Ramos (cell line): ENCODE measurements around the gene U2AF1L4.
"Not testable (repeated sequence)": the region's sequence is repeated elsewhere in the genome, so short reads cannot be mapped to it uniquely, and the experiment has no call there.

Experiments used
- in situ Hi-C: fragments of 300-500 bp; cut with MboI; formaldehyde crosslinking; loops from one replicate; pipeline ENCODE4 v1.14.3; 2022; ENCODE audit warnings: low sequenced_read_pairs; ENCODE audit not compliant: unreplicated experiment

Gene U2AF1L4

GRCh38 chr19:35729021-35729420 is 16.2 kb downstream of the U2AF1L4 start:
- in situ Hi-C loops = no loop called here

DNA sequence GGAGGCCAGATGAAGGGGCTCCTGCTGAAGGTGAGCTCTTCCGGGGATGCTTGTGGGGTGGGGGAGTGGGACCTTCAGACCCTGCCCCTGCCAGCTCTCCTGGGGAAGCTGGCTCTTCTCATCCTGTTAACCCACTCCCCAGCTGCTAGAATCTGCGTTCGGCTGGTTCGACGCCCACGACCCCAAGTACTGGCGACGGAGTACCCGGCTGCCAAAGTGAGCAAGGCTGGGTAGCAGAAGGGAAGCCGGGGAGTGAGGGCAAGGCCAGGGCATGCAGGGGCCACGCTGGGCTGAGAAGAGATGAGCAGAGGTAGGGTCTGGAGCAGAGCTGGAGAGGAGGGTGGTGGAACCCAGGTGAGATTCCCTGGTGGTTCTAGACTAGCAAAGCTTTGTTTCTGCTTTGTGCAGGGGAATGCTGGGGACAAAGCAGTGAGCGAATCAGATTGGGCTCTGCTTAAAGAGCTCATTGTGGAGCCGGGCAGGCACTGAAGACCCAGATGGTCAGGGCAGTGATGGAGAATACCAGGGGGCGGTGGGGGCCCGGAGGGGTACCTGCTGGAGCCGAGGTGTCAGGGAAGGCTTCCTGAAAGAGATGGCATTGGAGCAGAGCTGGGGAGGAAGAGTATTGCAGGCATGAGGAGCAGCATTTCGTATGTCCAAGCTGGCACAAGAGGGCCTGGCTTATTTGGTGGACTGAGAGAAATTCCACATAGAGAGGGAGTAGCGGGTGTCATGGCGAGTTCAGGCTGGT is 17.1 kb downstream of the U2AF1L4 start:
- in situ Hi-C loops = no loop called here

GRCh38 chr19:35727053-35727955 is 17.9 kb downstream of the U2AF1L4 start:
- in situ Hi-C loops = no loop called here

- in situ Hi-C loops = no loop called here
Observed at GRCh38 chr19:35725216-35725861, 19.9 kb downstream of the U2AF1L4 start.

DNA sequence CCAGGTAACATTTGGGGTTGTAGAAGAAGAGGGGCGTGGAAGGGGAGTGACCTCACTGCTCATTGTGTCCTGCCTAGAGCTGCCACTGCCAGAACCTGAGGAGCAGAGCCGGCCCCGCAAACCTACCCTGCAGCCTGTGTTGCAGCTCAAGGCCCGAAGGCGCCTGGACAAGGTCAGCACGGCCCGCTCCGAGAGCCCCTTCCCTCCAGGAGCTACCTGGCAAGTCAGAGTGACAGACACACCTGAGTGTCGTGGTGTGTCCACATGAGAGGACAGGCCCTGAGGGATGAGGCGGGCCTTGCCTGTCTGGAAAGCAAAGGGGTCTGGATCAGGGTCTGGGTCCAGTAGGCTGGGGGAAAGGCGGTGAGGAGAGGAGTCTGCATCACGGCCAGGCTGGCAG is 20.7 kb downstream of the U2AF1L4 start:
- in situ Hi-C loops = no loop called here

- in situ Hi-C loops = not testable (repeated sequence)
Observed at GRCh38 chr19:35724132-35724531, 21.1 kb downstream of the U2AF1L4 start.

DNA sequence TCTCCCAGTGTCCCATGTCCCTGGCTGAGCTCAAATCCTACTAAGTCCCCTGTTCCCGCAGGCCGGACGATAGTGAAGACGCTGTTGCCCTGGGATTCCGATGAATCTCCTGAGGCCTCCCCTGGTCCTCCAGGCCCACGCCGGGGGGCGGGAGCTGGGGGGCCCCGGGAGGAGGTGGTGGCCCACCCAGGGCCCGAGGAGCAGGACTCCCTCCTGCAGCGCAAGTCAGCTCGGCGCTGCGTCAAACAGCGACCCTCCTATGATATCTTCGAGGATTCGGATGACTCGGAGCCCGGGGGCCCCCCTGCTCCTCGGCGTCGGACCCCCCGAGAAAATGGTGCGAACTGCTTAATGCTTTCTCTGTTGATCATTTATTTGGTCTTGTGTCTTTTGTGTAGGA is 21.5 kb downstream of the U2AF1L4 start:
- in situ Hi-C loops = no loop called here

- in situ Hi-C loops = no loop called here
Observed at GRCh38 chr19:35722897-35723296, 22.3 kb downstream of the U2AF1L4 start.

DNA sequence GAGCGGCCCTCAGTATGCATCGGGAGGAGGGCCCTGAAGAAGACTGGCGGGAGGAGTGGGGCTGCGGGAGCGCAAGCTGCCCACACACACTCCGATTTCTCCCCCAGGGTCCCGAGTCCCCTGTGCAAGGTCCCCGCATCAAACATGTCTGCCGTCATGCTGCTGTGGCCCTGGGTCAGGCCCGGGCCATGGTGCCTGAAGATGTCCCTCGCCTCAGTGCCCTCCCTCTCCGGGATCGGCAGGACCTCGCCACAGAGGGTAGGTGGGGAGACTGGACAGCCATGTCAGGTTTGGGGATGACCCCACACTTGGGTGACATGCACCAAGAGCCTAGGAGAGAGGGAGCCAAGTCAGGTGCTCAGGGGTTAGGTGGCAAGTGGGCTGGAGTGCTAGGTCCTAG is 22.8 kb downstream of the U2AF1L4 start:
- in situ Hi-C loops = no loop called here

GRCh38 chr19:35721374-35721773 is 23.8 kb downstream of the U2AF1L4 start:
- in situ Hi-C loops = no loop called here

- in situ Hi-C loops = no loop called here
Observed at GRCh38 chr19:35720648-35721047, 24.6 kb downstream of the U2AF1L4 start.

DNA sequence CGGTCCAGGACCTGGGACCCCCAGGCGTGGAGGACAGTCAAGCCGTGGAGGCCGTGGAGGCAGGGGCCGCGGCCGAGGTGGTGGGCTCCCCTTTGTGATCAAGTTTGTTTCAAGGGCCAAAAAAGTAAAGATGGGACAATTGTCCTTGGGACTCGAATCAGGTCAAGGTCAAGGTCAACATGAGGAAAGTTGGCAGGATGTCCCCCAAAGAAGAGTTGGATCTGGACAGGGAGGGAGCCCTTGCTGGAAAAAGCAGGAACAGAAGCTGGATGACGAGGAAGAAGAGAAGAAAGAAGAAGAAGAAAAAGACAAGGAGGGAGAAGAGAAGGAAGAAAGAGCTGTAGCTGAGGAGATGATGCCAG is 25.1 kb downstream of the U2AF1L4 start:
- in situ Hi-C loops = no loop called here

DNA sequence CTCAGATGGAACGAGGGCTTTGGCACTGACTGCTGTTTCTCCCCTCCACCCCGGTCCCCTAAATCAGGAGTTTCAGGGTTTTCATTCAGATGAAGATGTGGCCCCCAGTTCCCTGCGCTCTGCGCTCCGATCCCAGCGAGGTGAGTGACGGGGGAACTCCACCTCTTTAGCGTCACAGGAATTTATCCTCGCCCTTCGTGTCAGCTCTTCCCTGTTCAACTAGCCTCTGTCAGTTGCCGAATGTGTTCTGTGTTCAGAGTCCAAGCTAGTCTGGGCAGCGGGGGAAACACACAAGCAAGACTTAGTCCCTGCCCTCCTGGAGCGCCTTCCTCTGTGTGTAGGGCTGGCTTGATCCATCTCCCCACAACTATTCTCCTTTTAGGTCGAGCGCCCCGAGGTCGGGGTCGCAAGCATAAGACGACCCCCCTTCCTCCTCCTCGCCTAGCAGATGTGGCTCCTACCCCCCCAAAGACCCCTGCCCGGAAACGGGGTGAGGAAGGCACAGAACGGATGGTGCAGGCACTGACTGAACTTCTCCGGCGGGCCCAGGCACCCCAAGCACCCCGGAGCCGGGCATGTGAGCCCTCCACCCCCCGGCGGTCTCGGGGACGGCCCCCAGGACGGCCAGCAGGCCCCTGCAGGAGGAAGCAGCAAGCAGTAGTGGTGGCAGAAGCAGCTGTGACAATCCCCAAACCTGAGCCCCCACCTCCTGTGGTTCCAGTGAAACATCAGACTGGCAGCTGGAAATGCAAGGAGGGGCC is 25.6 kb downstream of the U2AF1L4 start:
- in situ Hi-C loops = no loop called here

- in situ Hi-C loops = no loop called here
Observed at GRCh38 chr19:35718345-35719041, 26.7 kb downstream of the U2AF1L4 start.

- in situ Hi-C loops = no loop called here
Observed at GRCh38 chr19:35717665-35718344, 27.4 kb downstream of the U2AF1L4 start, which contains the start of gene KMT2B. Gene KMT2B (plus strand): TSS chr19:35718003. CDS start chr19:35718019, 16 bp downstream.

DNA sequence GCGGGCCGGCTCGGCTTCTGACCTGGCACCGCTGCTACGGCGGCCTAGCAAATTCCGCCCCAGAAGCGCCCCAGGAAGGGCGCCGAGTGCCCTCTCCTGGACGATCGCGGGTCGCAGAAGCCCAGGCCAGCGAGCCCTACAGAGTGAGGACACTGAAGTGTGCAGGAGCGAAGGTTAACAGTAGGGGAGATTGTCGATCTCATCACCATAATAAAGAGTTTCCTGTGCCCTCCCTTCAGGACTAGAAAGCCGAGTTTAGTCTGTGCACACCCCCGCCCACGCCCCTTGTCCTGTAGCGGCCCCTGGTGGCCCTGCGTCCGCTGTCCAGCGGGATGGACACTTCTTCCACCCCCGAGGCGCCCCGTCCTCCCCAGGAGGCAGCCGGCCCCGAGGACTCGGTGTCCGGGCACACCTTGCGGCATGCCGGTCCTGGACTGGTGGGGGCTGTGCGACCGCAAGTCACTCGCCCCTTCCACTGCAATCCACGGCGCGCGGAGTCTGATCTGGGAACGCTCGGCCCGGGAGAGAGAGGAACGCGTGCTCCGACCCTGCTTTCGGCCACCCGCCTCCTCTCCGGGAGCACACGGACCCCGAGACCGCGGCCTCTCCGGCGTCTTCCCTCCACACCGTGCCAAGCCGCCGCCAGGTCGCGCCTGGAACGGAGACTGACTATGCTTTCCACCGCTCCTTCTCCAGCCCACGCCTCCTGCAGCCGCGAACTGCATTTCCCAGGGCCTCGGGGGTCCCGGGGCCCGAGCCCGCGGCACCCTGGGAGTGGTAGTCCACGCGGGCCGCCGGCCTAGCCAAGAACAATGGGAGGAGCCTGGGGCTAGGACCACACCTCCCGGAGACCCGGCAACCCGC is 28.2 kb downstream of the U2AF1L4 start:
- in situ Hi-C loops = no loop called here

GRCh38 chr19:35715981-35716800 is 29.0 kb downstream of the U2AF1L4 start:
- in situ Hi-C loops = no loop called here
